ENCODE measurements around the gene RHBDL1. TPM values are rescaled to one million over a fixed set of nuclear protein-coding genes. Genes with fewer than 3 reads are reported as not detected.
A peak's percentile ranks its signal among the peaks of the same experiment; 100 is the strongest.

The RHBDL1 gene
- total and polyA plus RNA-seq, 2 donors (not counting 1 experiment from before 2014, with no cell fraction given) = 0.76 to 7.1 TPM

DNA sequence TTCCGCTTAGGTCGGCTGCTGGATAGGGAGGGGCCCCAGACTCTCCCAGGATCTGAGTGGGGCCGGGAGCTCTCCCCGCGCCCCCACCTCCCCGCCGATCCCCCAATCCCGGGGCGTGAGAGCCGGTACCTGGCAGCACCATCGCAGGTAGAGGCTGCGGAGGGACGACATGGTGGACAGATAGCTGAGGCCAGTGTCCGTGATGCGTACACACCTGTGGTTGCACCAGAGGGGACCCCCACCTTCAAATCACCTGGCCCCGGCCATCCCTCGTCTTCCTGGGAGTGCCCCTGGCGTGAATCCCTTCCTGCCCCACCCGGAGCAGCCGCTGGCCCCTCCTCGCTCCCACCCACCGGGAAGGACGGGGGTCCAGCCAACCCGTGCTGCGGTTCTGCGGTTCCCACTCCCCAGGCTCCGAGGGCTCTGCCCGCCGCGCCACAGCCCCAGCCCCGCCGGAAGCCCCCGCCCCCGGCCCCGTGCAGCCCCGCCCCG lies 19.4 kb downstream of the RHBDL1 start:
- Histone ChIP-seq H3K9me3 (ENCODE audit: control insufficient read depth, insufficient read depth, low read depth, low read length) (no peaks in the 10 kb centered on the region), H3K79me2 (ENCODE audit: control insufficient read depth, insufficient read depth, low read length) (no peaks in the 10 kb centered on the region), H3K9ac (ENCODE audit: insufficient read depth, low read length) (no peak overlapping the region), H3K4me1 (ENCODE audit: control insufficient read depth, extremely low read depth, insufficient read depth, low read length) (peaks cover 2% of the 10 kb centered on the region), H4K20me1 (ENCODE audit: control insufficient read depth, extremely low read depth, insufficient read depth, low read length) (no peaks in the 10 kb centered on the region), H3K27me3 (ENCODE audit: control insufficient read depth, insufficient read depth, low read length) (peaks cover 21% of the 10 kb centered on the region), H3K27ac (ENCODE audit: insufficient read depth, low read length) (no peak overlapping the region), H3K4me2 (ENCODE audit: extremely low read depth, insufficient read depth, low read length) (no peak overlapping the region), H2AFZ (ENCODE audit: low read length) (no peak overlapping the region), H3K4me3 (replicated peaks in 1 of 4; ENCODE audit: control extremely low read depth in 1 of 4, insufficient read depth in 1 of 4, low read depth in 3 of 4, low read length in 4 of 4) (no peak overlapping the region), H3K36me3 (ENCODE audit: control insufficient read depth, insufficient read depth, low read length) (no peaks in the 10 kb centered on the region)
- DNase-seq (ENCODE audit: low read depth in 2 of 2) = no peak
- no peak for TF ChIP-seq EZH2 (IDR thresholded peaks at IDR 0.05; ENCODE audit: low read length, missing control alignments)
- TF ChIP-seq, protein P1, sequence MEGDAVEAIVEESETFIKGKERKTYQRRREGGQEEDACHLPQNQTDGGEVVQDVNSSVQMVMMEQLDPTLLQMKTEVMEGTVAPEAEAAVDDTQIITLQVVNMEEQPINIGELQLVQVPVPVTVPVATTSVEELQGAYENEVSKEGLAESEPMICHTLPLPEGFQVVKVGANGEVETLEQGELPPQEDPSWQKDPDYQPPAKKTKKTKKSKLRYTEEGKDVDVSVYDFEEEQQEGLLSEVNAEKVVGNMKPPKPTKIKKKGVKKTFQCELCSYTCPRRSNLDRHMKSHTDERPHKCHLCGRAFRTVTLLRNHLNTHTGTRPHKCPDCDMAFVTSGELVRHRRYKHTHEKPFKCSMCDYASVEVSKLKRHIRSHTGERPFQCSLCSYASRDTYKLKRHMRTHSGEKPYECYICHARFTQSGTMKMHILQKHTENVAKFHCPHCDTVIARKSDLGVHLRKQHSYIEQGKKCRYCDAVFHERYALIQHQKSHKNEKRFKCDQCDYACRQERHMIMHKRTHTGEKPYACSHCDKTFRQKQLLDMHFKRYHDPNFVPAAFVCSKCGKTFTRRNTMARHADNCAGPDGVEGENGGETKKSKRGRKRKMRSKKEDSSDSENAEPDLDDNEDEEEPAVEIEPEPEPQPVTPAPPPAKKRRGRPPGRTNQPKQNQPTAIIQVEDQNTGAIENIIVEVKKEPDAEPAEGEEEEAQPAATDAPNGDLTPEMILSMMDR (conservative IDR thresholded peaks at IDR 0.05 in 1 of 2, IDR thresholded peaks at IDR 0.05 in 1 of 2; ENCODE audit: low read depth in 1 of 2, low read length in 2 of 2) = no peak

DNA sequence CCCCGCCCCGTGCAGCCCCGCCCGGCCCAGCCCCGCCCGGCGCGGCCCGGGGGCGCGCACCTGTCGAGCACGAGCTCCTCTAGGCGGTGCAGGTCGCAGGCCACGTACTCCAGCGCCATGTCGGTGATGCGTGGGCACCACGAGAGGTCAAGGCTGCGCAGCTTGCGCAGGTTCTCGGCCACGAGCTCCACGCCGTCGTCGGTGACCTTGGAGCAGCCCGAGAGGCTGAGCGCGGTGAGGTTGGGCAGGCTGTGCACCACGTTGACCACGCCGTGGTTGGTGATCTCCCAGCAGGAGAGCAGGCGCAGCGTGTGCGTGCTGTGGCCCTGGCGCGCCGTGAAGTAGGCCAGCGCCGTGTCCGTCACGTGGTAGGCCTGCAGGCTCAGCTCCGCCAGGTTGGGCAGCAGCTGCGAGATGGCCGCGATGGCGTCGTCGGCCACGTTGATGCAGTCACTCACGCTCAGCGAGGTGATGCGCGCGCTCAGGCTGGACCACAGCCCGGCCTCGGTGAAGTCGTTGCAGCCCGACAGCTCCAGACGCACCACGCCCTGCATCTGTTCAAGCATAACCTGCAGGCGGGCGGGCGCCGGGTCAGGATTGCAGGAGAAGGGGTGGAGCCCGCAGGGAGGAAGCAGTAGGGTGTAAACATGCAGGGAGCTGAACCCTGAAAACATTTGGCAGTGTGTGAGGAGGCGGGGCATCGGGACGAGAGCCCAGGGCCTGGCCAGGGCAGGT lies 20.1 kb downstream of the RHBDL1 start:
- no peak overlapping the region for H3K27ac ChIP-seq (ENCODE audit: insufficient read depth, low read length)
- no peaks in the 10 kb centered on the region for H3K79me2 ChIP-seq (ENCODE audit: control insufficient read depth, insufficient read depth, low read length)
- no peak overlapping the region for H2AFZ ChIP-seq (ENCODE audit: low read length)
- no peak overlapping the region for H3K4me2 ChIP-seq (ENCODE audit: extremely low read depth, insufficient read depth, low read length)
- no peak overlapping the region for H3K9ac ChIP-seq (ENCODE audit: insufficient read depth, low read length)
- peaks cover 2% of the 10 kb centered on the region for H3K4me1 ChIP-seq (ENCODE audit: control insufficient read depth, extremely low read depth, insufficient read depth, low read length)
- DNase-seq (ENCODE audit: low read depth in 2 of 2) = no peak
- H3K27me3 ChIP-seq (ENCODE audit: control insufficient read depth, insufficient read depth, low read length) = peaks cover 21% of the 10 kb centered on the region
- peak; percentile 98 for TF ChIP-seq EZH2 (IDR thresholded peaks at IDR 0.05; ENCODE audit: low read length, missing control alignments)
- TF ChIP-seq, protein P1 (conservative IDR thresholded peaks at IDR 0.05 in 1 of 2, IDR thresholded peaks at IDR 0.05 in 1 of 2; ENCODE audit: low read depth in 1 of 2, low read length in 2 of 2) = no peak
- H3K4me3 ChIP-seq (replicated peaks in 1 of 4; ENCODE audit: control extremely low read depth in 1 of 4, insufficient read depth in 1 of 4, low read depth in 3 of 4, low read length in 4 of 4) = no peak overlapping the region
- no peaks in the 10 kb centered on the region for H3K36me3 ChIP-seq (ENCODE audit: control insufficient read depth, insufficient read depth, low read length)
- no peaks in the 10 kb centered on the region for H4K20me1 ChIP-seq (ENCODE audit: control insufficient read depth, extremely low read depth, insufficient read depth, low read length)
- no peaks in the 10 kb centered on the region for H3K9me3 ChIP-seq (ENCODE audit: control insufficient read depth, insufficient read depth, low read depth, low read length)

DNA sequence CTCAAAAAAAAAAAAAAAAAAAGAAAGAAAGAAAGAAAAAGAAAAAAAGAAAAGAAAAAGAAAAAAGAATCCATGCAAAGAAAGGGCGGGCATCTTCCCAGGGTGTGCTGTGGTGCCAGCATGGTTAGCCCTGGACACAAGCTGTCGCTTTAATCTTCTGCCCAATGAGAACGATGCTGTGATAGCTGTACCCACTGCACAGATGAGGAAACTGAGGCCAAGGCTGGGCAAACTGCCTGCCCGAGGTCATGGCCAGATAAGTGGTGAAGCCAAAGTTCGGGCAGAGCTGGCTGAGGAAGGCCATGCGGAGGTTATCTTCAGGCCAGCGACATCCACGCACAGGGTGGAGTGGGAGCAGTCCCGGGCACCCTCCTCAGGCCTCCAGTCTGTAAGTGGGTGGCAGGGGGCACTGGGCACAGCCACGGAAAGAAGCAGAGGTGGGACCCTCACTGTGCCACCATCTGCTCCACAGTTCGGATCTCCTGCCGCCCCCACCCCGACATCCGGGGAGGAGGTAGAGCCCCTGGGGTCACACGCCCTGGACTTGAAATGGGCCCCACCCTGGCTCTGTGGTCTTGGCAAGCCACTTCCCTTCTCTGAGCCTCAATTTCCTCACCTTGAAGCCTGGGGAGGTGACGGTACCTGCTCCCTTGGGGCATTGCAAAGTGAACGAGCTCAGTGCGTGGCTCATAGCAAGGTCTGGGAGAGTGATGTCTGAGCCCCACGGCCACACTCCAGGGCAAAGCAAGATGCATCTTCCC lies 23.6 kb downstream of the RHBDL1 start:
- H3K27ac ChIP-seq (ENCODE audit: insufficient read depth, low read length) = no peak overlapping the region
- H4K20me1 ChIP-seq (ENCODE audit: control insufficient read depth, extremely low read depth, insufficient read depth, low read length) = no peaks in the 10 kb centered on the region
- no peak overlapping the region for H3K4me3 ChIP-seq (replicated peaks in 1 of 4; ENCODE audit: control extremely low read depth in 1 of 4, insufficient read depth in 1 of 4, low read depth in 3 of 4, low read length in 4 of 4)
- DNase-seq (ENCODE audit: low read depth in 2 of 2) = no peak
- no peak overlapping the region for H2AFZ ChIP-seq (ENCODE audit: low read length)
- H3K4me1 ChIP-seq (ENCODE audit: control insufficient read depth, extremely low read depth, insufficient read depth, low read length) = peaks cover 2% of the 10 kb centered on the region
- no peak overlapping the region for H3K9ac ChIP-seq (ENCODE audit: insufficient read depth, low read length)
- H3K9me3 ChIP-seq (ENCODE audit: control insufficient read depth, insufficient read depth, low read depth, low read length) = no peaks in the 10 kb centered on the region
- H3K4me2 ChIP-seq (ENCODE audit: extremely low read depth, insufficient read depth, low read length) = no peak overlapping the region
- H3K27me3 ChIP-seq (ENCODE audit: control insufficient read depth, insufficient read depth, low read length) = peaks cover 34% of the 10 kb centered on the region
- H3K79me2 ChIP-seq (ENCODE audit: control insufficient read depth, insufficient read depth, low read length) = no peaks in the 10 kb centered on the region
- no peaks in the 10 kb centered on the region for H3K36me3 ChIP-seq (ENCODE audit: control insufficient read depth, insufficient read depth, low read length)
- TF ChIP-seq EZH2 (IDR thresholded peaks at IDR 0.05; ENCODE audit: low read length, missing control alignments) = no peak
- TF ChIP-seq, protein P1 (conservative IDR thresholded peaks at IDR 0.05 in 1 of 2, IDR thresholded peaks at IDR 0.05 in 1 of 2; ENCODE audit: low read depth in 1 of 2, low read length in 2 of 2) = no peak

Measured in fibroblast of lung (primary cell).